DND-41 (cell line): ENCODE results near the gene PPIF.

Experiments used
- CTCF ChIP-seq: IDR thresholded peaks from 2 replicates; pipeline ENCODE4 v1.5.1; 2012; ENCODE audit warnings: borderline replicate concordance, low read length, moderate library complexity, mild to moderate bottlenecking; ENCODE audit not compliant: poor library complexity, severe bottlenecking; ENCODE audit errors: extremely low read depth
- EZH2 ChIP-seq: IDR thresholded peaks from 3 replicates; pipeline ENCODE4 v1.6.1; 2012; ENCODE audit warnings: borderline replicate concordance, low read depth, mild to moderate bottlenecking, moderate library complexity, low read length, inconsistent platforms; ENCODE audit not compliant: severe bottlenecking

- TF ChIP-seq CTCF (no peak), EZH2 (no peak)
These were observed 11.5 kb downstream of the PPIF start for GRCh38 chr10:79358811-79359210.
